HepG2 (cell line): Measurements from ENCODE around the gene FKBP10. TPM values are rescaled to one million over a fixed set of nuclear protein-coding genes. Genes with fewer than 3 reads are reported as not detected.
A peak's percentile ranks its signal among the peaks of the same experiment; 100 is the strongest.

ENCODE experiments used
- ATAC-seq: fragments of 200-7000 bp; cut with Tn5 transposase; 3 replicates; pipeline ENCODE4 v1.9.1; 2020; ENCODE audit warnings: mild to moderate bottlenecking, moderate library complexity
- Bru-seq: library from RNA; stranded (reverse); fragments of 400-500 nt; gene quantifications from one replicate; lab custom pipeline; 2021; lab: Mats Ljungman, UMichigan
- BruChase-seq, 2 experiments: library from RNA; stranded (reverse); fragments of 400-500 nt; gene quantifications; one replicate each; lab custom pipeline; 2021; lab: Mats Ljungman, UMichigan
- BruUV-seq: library from RNA; stranded (reverse); fragments of 400-500 nt; replicated peaks from 2 replicates; lab custom pipeline; 2021; lab: Mats Ljungman, UMichigan
- CTCF ChIA-PET: fragments of 300-600 bp; formaldehyde crosslinking; extraction: SDS; loops from one replicate; lab custom pipeline; 2021; ENCODE audit warnings: low total read pairs, inconsistent platforms, low intra/inter-chr PET ratio; lab: Yijun Ruan, JAX
- POLR2A ChIA-PET: fragments of 350-600 bp; sonication (Branson Sonifier 250); formaldehyde crosslinking; loops from one replicate; lab custom pipeline; 2020; ENCODE audit warnings: antibody characterized with exemption, inconsistent platforms; lab: Yijun Ruan, JAX
- DNase-seq: peaks from one replicate; pipeline ENCODE4 v3.0.0-alpha.2; 2015; ENCODE audit warnings: low spot score
- FAIRE-seq: peaks from 3 replicates; lab custom pipeline; 2011; peaks lifted over from hg19 to GRCh38; lab: Jason Lieb, UNC
- H2AFZ ChIP-seq: one replicate; pipeline ENCODE4 v1.6.1; 2011; ENCODE audit warnings: low read length, inconsistent platforms
- H3K27ac ChIP-seq: fragments of 300-600 bp; 3 replicates; pipeline ENCODE4 v1.8.0; 2011; ENCODE audit warnings: mixed run types, mild to moderate bottlenecking, mixed read lengths, low read length, inconsistent platforms; ENCODE audit not compliant: insufficient read depth; ENCODE audit errors: extremely low read length
- H3K27me3 ChIP-seq, 2 experiments: fragments of 200-600 bp in 1 of 2; 2 replicates in 1 of 2; 3 replicates in 1 of 2; pipeline versions ENCODE4 v1.6.0 to v1.8.0; 2011; ENCODE audit warnings: low read length in 2 of 2, mild to moderate bottlenecking in 2 of 2, moderate library complexity in 2 of 2, inconsistent platforms in 1 of 2; ENCODE audit not compliant: insufficient read depth in 2 of 2, control insufficient read depth in 1 of 2
- H3K36me3 ChIP-seq, 2 experiments: fragments of 200-600 bp in 1 of 2; replicated peaks in 1 of 2; 2 replicates in 1 of 2; 3 replicates in 1 of 2; pipeline versions ENCODE4 v1.5.1 to v1.8.0; 2011; ENCODE audit warnings: low read length in 2 of 2, inconsistent platforms in 1 of 2; ENCODE audit not compliant: insufficient read depth in 2 of 2, control insufficient read depth in 1 of 2
- H3K4me1 ChIP-seq: 2 replicates; pipeline ENCODE4 v1.5.1; 2012; ENCODE audit warnings: low read length, inconsistent platforms; ENCODE audit not compliant: insufficient read depth
- H3K4me2 ChIP-seq: 2 replicates; pipeline ENCODE4 v1.6.0; 2011; ENCODE audit warnings: low read depth, low read length, inconsistent platforms
- H3K4me3 ChIP-seq, 3 experiments: fragments of 200-600 bp in 1 of 3; sonication (generic), shearing (Covaris generic) in 1 of 3; replicated peaks in 1 of 3; 2 replicates each; pipeline ENCODE4 v1.5.1; 2011 to 2016; ENCODE audit warnings: low read length in 3 of 3, inconsistent platforms in 2 of 3, low read depth in 2 of 3, mild to moderate bottlenecking in 2 of 3, control low read depth in 1 of 3, mixed read lengths in 1 of 3; ENCODE audit not compliant: insufficient read depth in 1 of 3
- H3K79me2 ChIP-seq: one replicate; pipeline ENCODE4 v1.6.1; 2011; ENCODE audit warnings: low read length, inconsistent platforms; ENCODE audit not compliant: insufficient read depth
- H3K9ac ChIP-seq: 2 replicates; pipeline ENCODE4 v1.6.0; 2011; ENCODE audit warnings: mild to moderate bottlenecking, low read depth, low read length, inconsistent platforms; ENCODE audit not compliant: insufficient read depth
- H3K9me3 ChIP-seq: 2 replicates; pipeline ENCODE4 v1.5.1; 2012; ENCODE audit warnings: mild to moderate bottlenecking, low read length
- H4K20me1 ChIP-seq: 2 replicates; pipeline ENCODE4 v1.6.0; 2011; ENCODE audit warnings: inconsistent platforms, mild to moderate bottlenecking, low read length, moderate library complexity; ENCODE audit not compliant: insufficient read depth
- ARNT2 ChIP-seq: sonication (generic); formaldehyde crosslinking; IDR thresholded peaks from 2 replicates; pipeline ENCODE4 v1.8.0; 2022; ENCODE audit warnings: mild to moderate bottlenecking, low read depth, missing genetic modification reagents, moderate library complexity
- HDAC1 ChIP-seq: sonication (generic); formaldehyde crosslinking; IDR thresholded peaks from 2 replicates; pipeline ENCODE4 v1.5.1; 2020; ENCODE audit warnings: mild to moderate bottlenecking, missing genetic modification reagents
- MED13 ChIP-seq: sonication (generic); formaldehyde crosslinking; IDR thresholded peaks from 2 replicates; pipeline ENCODE4 v1.5.0; 2020; ENCODE audit warnings: missing genetic modification reagents
- MEIS1 ChIP-seq: sonication (generic); formaldehyde crosslinking; IDR thresholded peaks from 2 replicates; pipeline ENCODE4 v1.9.0; 2021; ENCODE audit warnings: mild to moderate bottlenecking, missing genetic modification reagents, moderate library complexity, borderline replicate concordance
- MEIS2 ChIP-seq: sonication (generic); formaldehyde crosslinking; IDR thresholded peaks from 2 replicates; pipeline ENCODE4 v1.9.0; 2021; ENCODE audit warnings: mild to moderate bottlenecking, missing genetic modification reagents
- TGIF2 ChIP-seq: IDR thresholded peaks from 2 replicates; pipeline ENCODE4 v1.6.1; 2016; ENCODE audit warnings: control low read depth, missing compliant biosample characterization
- U2AF2 ChIP-seq: fragments of 200-400 bp; formaldehyde crosslinking; IDR thresholded peaks from 2 replicates; pipeline ENCODE4 v1.6.1; 2017; ENCODE audit warnings: low read depth, mild to moderate bottlenecking, low read length
- ZFP37 ChIP-seq: sonication (generic); formaldehyde crosslinking; IDR thresholded peaks from 2 replicates; pipeline ENCODE4 v1.4.0; 2020; ENCODE audit warnings: missing genetic modification reagents, borderline replicate concordance
- ZNF281 ChIP-seq: sonication (generic); formaldehyde crosslinking; IDR thresholded peaks from 2 replicates; pipeline ENCODE4 v1.4.0; 2020; ENCODE audit warnings: missing genetic modification reagents, borderline replicate concordance
- ZNF709 ChIP-seq: sonication (generic); formaldehyde crosslinking; IDR thresholded peaks from 2 replicates; pipeline ENCODE4 v1.5.0; 2020; ENCODE audit warnings: mild to moderate bottlenecking, missing genetic modification reagents
- ZNF768 ChIP-seq: sonication (generic); formaldehyde crosslinking; IDR thresholded peaks from 2 replicates; pipeline ENCODE4 v1.4.0; 2020; ENCODE audit warnings: missing genetic modification reagents
- WGBS: methylation state at CpG from one replicate; pipeline ENCODE4 v1.1.6; 2017; ENCODE audit warnings: low lambda C conversion rate; 5-methylcytosine and 5-hydroxymethylcytosine counted together
- in situ Hi-C: cut with HindIII; loops from 2 replicates; pipeline ENCODE4 v1.10.0; 2017; ENCODE audit warnings: low pct_unique_long_range_greater_than_20kb; ENCODE audit not compliant: extremely low pct_ligation_motif_present
- intact Hi-C: fragments of 100-400 bp; cut with micrococcal nuclease; formaldehyde crosslinking; loops from one replicate; pipeline ENCODE4 v1.10.0; 2022; ENCODE audit not compliant: unreplicated experiment
- long read RNA-seq, 2 experiments: library from RNA in 1 of 2; library from polyadenylated mRNA in 1 of 2; stranded (forward) in 1 of 2; unstranded in 1 of 2; transcript quantifications; one replicate each; pipeline ENCODE4 v2.0.0, GENCODE V29; 2019 to 2022
- polyA minus RNA-seq, 3 experiments: library from RNA; depleted of rRNA, polyadenylated mRNA; stranded (reverse); fragments of >200 nt; gene quantifications; 2 replicates each; pipeline ENCODE4 v1.2.3, GENCODE V29; 2011; ENCODE audit warnings: low replicate concordance in 1 of 3
- polyA plus RNA-seq, 8 experiments: library from polyadenylated mRNA; depleted of rRNA in 3 of 8; stranded (reverse) in 7 of 8; unstranded in 1 of 8; fragments of >200 nt; fragmentation: Illumina TruSeq in 4 of 8; extraction: Trizol in 4 of 8; gene quantifications; 2 replicates each; pipeline versions ENCODE4 v1.2.1 to v1.2.3, GENCODE V29; 2011 to 2016; ENCODE audit warnings: low read depth in 4 of 8, missing spikeins in 1 of 8, mixed read lengths in 1 of 8; ENCODE audit not compliant: insufficient read depth in 1 of 8
- total RNA-seq, 5 experiments: library from RNA; depleted of rRNA; stranded (reverse); fragments of >200 nt; fragmentation: Illumina TruSeq; extraction: Trizol; gene quantifications; 2 replicates each; pipeline ENCODE4 v1.2.3, GENCODE V29; 2016; ENCODE audit warnings: low read depth in 1 of 5

Gene FKBP10
- total RNA-seq (2016; rRNA removed; fragmentation: Illumina TruSeq; extraction: Trizol) = 46.5 and 149 TPM in 2 replicates
- 31.7 and 32.8 TPM in 2 replicates for total RNA-seq (2016; cell fraction: cytosol; rRNA removed; fragmentation: Illumina TruSeq; extraction: Trizol; ENCODE audit: low read depth)
- 37.6 and 157 TPM in 2 replicates for total RNA-seq (2016; cell fraction: insoluble cytoplasmic fraction; rRNA removed; fragmentation: Illumina TruSeq; extraction: Trizol)
- total RNA-seq (2016; cell fraction: membrane; rRNA removed; fragmentation: Illumina TruSeq; extraction: Trizol) = 42.3 and 48.1 TPM in 2 replicates
- total RNA-seq (2016; cell fraction: nucleus; rRNA removed; fragmentation: Illumina TruSeq; extraction: Trizol) = 148 and 181 TPM in 2 replicates
- polyA plus RNA-seq (2011; rRNA removed) = 543 and 573 TPM in 2 replicates
- 288 and 579 TPM in 2 replicates for polyA plus RNA-seq (2011; cell fraction: cytosol; rRNA removed)
- 3,059 and 4,867 TPM in 2 replicates for polyA plus RNA-seq (2011; cell fraction: nucleus; rRNA removed)
- polyA plus RNA-seq (2012) = 224 and 292 TPM in 2 replicates
- 18.4 and 19.7 TPM in 2 replicates for polyA plus RNA-seq (2016; cell fraction: cytosol; fragmentation: Illumina TruSeq; extraction: Trizol; ENCODE audit: low read depth)
- 46.0 and 56.5 TPM in 2 replicates for polyA plus RNA-seq (2016; cell fraction: insoluble cytoplasmic fraction; fragmentation: Illumina TruSeq; extraction: Trizol; ENCODE audit: low read depth)
- 32.1 and 36.5 TPM in 2 replicates for polyA plus RNA-seq (2016; cell fraction: membrane; fragmentation: Illumina TruSeq; extraction: Trizol; ENCODE audit: low read depth)
- 597 and 623 TPM in 2 replicates for polyA plus RNA-seq (2016; cell fraction: nucleus; fragmentation: Illumina TruSeq; extraction: Trizol; ENCODE audit: insufficient read depth, low read depth)
- 133 and 613 TPM in 2 replicates for polyA minus RNA-seq (2011; rRNA and poly(A)+ RNA removed; ENCODE audit: low replicate concordance)
- 159 and 170 TPM in 2 replicates for polyA minus RNA-seq (2011; cell fraction: cytosol; rRNA and poly(A)+ RNA removed)
- polyA minus RNA-seq (2011; cell fraction: nucleus; rRNA and poly(A)+ RNA removed) = 231 and 275 TPM in 2 replicates
- percentile 86 among the genes with signal in this experiment for Bru-seq, nascent RNA
- BruChase-seq, experiment 1, labeled RNA remaining after a 6-hour chase = percentile 93 among the genes with signal in this experiment
- percentile 91 among the genes with signal in this experiment for BruChase-seq, experiment 2, labeled RNA remaining after a 2-hour chase
- long read RNA-seq, experiment 1, transcript FKBP10-201 (10 exons, 2,662 nt) = major isoform, 69 of 118 reads
- long read RNA-seq, experiment 1, transcript FKBP10-204 (3 exons, 1,129 nt) = minor isoform, 8 of 118 reads
- long read RNA-seq, experiment 1, partial matches to known transcripts = 17 of 118 reads
- long read RNA-seq, experiment 1, other reads (novel, unspliced or antisense) = 24 of 118 reads
- long read RNA-seq, experiment 2, transcript FKBP10-204 (3 exons, 1,129 nt) = minor isoform, 12 of 506 reads
- long read RNA-seq, experiment 2, transcript FKBP10-207 (4 exons, 837 nt) = minor isoform, 12 of 506 reads
- long read RNA-seq, experiment 2, transcript FKBP10-201 (10 exons, 2,662 nt) = major isoform, 197 of 506 reads
- long read RNA-seq, experiment 2, partial matches to known transcripts = 234 of 506 reads
- long read RNA-seq, experiment 2, other reads (novel, unspliced or antisense) = 50 of 506 reads

- ChIA-PET POLR2A (interaction anchor here (0.8 to 3.9 kb wide), 15 partner anchors 10 to 124 kb away, joined by 3 to 18 read pairs (median 7); partner anchors contain the start of genes ACLY, EIF1, JUP and KLHL10), CTCF (interaction anchor here (2.6 kb wide), 1 partner anchor 75 kb away, joined by 14 read pairs; no protein-coding TSS in a partner anchor)
- intact Hi-C loops = loop anchor here (5.0 to 10.0 kb wide), 2 partner anchors 52 to 145 kb away; partner anchors contain the start of gene KLHL11
- H3K9me3 ChIP-seq = no peaks in the 10 kb centered on the region
- peak; percentile 90 for DNase-seq
- H3K27ac ChIP-seq = peak within 1 kb of the TSS; percentile 82
- ATAC-seq = peak; percentile 64
- peaks cover 47% of the 10 kb centered on the region for H3K79me2 ChIP-seq
- peak within 1 kb of the TSS; percentile 88 for H3K9ac ChIP-seq
- no peaks in the 10 kb centered on the region for H4K20me1 ChIP-seq
- H3K27me3 ChIP-seq = no peaks in the 10 kb centered on the region; a peak in 1 of 5 replicates
- FAIRE-seq = no peak
- no peak within 1 kb of the TSS for H2AFZ ChIP-seq
- peak within 1 kb of the TSS; percentile 83 to 88 (median 87) for H3K4me3 ChIP-seq
- peaks cover 6 to 12% of the 10 kb centered on the region in 2 experiments; a peak in 1 of 5 replicates for H3K36me3 ChIP-seq
- WGBS = under 1% methylated on average over 25 of the region's 35 CpGs
- peak within 1 kb of the TSS; percentile 94 for H3K4me2 ChIP-seq
- peaks cover 60% of the 10 kb centered on the region for H3K4me1 ChIP-seq
- in situ Hi-C loops = no loop called here
- no TSS peak for BruUV-seq
- 0 out of 2 replicates have a peak, but pooled peaks have one; percentile 7 for TF ChIP-seq ZNF709 (CRISPR knock-in tag)
- peak; percentile 97 for TF ChIP-seq ZNF281 (CRISPR knock-in tag)
- no peak for TF ChIP-seq MEIS2 (CRISPR knock-in tag)
- TF ChIP-seq MEIS1 (CRISPR knock-in tag) = peak; percentile 8; the same call in 1 of the 2 replicates
- peak; percentile 46; the same call in 1 of the 2 replicates for TF ChIP-seq MED13
- TF ChIP-seq U2AF2 = 0 out of 2 replicates have a peak, but pooled peaks have one; percentile 23
- TF ChIP-seq ZFP37 (CRISPR knock-in tag) = no peak
- peak; percentile 33; the same call in 1 of the 2 replicates for TF ChIP-seq ZNF768 (CRISPR knock-in tag)
- peak; percentile 74; the same call in 1 of the 2 replicates for TF ChIP-seq HDAC1 (CRISPR knock-in tag)
- TF ChIP-seq TGIF2 (CRISPR knock-in tag) = 0 out of 2 replicates have a peak, but pooled peaks have one; percentile 5
- peak; percentile 76; the same call in 1 of the 2 replicates for TF ChIP-seq ARNT2 (CRISPR knock-in tag)
Measured at GRCh38 chr17:41812381-41813151, at the start of gene FKBP10. Gene FKBP10 (plus strand): TSS chr17:41813004. CDS start chr17:41813035, 31 bp downstream.
